Tibial nerve (tissue), 4 donors: ENCODE data around the gene KRTAP10-6.

ENCODE experiments used
- EP300 ChIP-seq, 2 donors: sonication (generic); formaldehyde crosslinking; IDR thresholded peaks; one replicate each; pipeline ENCODE4 v1.6.1; 2017; ENCODE audit warnings: antibody characterized with exemption in 2 of 2, mild to moderate bottlenecking in 1 of 2
- POLR2A ChIP-seq, 2 donors: fragments of 450-650 bp; IDR thresholded peaks; one replicate each; pipeline ENCODE4 v1.6.1; 2017; ENCODE audit warnings: antibody characterized with exemption in 2 of 2, mild to moderate bottlenecking in 2 of 2, moderate library complexity in 2 of 2
- TF ChIP-seq, protein P1 (sequence below), 5 experiments: fragments of 200-600 bp in 3 of 5; fragments of 450-650 bp in 2 of 5; sonication (generic) in 3 of 5; IDR thresholded peaks; one replicate each; pipeline ENCODE4 v1.5.1; 2016 to 2019; ENCODE audit warnings: antibody characterized with exemption in 5 of 5, mild to moderate bottlenecking in 3 of 5, moderate library complexity in 2 of 5

DNA sequence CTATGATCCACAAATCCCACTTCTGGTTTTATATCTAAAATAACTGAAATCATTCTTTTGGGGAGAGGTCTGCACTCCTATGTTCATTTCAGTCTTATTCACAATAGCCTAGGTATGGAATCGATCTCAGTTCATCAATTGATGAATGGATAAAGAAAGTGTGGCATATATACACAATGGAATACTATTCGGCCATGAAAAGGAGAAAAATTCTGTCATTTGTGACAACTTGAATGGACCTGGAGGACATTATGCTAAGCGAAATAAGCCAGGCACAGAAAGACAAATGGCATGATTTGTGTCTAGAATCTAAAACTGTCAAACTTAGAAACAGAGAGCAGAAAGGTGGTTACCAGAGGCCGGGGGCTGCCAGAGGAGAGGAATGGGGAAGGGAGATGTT is 14.2 kb upstream of the KRTAP10-6 start:
- TF ChIP-seq, protein P1, sequence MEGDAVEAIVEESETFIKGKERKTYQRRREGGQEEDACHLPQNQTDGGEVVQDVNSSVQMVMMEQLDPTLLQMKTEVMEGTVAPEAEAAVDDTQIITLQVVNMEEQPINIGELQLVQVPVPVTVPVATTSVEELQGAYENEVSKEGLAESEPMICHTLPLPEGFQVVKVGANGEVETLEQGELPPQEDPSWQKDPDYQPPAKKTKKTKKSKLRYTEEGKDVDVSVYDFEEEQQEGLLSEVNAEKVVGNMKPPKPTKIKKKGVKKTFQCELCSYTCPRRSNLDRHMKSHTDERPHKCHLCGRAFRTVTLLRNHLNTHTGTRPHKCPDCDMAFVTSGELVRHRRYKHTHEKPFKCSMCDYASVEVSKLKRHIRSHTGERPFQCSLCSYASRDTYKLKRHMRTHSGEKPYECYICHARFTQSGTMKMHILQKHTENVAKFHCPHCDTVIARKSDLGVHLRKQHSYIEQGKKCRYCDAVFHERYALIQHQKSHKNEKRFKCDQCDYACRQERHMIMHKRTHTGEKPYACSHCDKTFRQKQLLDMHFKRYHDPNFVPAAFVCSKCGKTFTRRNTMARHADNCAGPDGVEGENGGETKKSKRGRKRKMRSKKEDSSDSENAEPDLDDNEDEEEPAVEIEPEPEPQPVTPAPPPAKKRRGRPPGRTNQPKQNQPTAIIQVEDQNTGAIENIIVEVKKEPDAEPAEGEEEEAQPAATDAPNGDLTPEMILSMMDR (IDR thresholded peaks at IDR 0.05): no peak
- no peak for TF ChIP-seq POLR2A (IDR thresholded peaks at IDR 0.05)
- no peak for TF ChIP-seq EP300 (IDR thresholded peaks at IDR 0.05)
